NB4 (cell line): ENCODE measurements around the gene STX2.
A peak's percentile ranks its signal among the peaks of the same experiment; 100 is the strongest.

ENCODE experiments used
- DNase-seq: peaks from one replicate; pipeline ENCODE4 v3.0.0; 2010; ENCODE audit warnings: low read depth
- H3K4me3 ChIP-seq: one replicate; pipeline ENCODE4 v1.5.1; 2011; ENCODE audit warnings: mild to moderate bottlenecking, low read depth, low read length, moderate library complexity
- MYC ChIP-seq: IDR thresholded peaks from 2 replicates; pipeline ENCODE4 v1.6.1; 2011; ENCODE audit warnings: low read depth, low read length
- POLR2A ChIP-seq: IDR thresholded peaks from 2 replicates; pipeline ENCODE4 v1.6.1; 2011; ENCODE audit warnings: mild to moderate bottlenecking; ENCODE audit not compliant: insufficient read length; ENCODE audit errors: extremely low read depth
- TF ChIP-seq, protein P1 (sequence below): IDR thresholded peaks from one replicate; pipeline ENCODE4 v1.5.1; 2012; ENCODE audit warnings: low read depth, low read length
- TF ChIP-seq, protein P2 (sequence below): IDR thresholded peaks from 2 replicates; pipeline ENCODE4 v1.6.1; 2011; ENCODE audit warnings: low read depth, low read length

STX2 gene

DNA sequence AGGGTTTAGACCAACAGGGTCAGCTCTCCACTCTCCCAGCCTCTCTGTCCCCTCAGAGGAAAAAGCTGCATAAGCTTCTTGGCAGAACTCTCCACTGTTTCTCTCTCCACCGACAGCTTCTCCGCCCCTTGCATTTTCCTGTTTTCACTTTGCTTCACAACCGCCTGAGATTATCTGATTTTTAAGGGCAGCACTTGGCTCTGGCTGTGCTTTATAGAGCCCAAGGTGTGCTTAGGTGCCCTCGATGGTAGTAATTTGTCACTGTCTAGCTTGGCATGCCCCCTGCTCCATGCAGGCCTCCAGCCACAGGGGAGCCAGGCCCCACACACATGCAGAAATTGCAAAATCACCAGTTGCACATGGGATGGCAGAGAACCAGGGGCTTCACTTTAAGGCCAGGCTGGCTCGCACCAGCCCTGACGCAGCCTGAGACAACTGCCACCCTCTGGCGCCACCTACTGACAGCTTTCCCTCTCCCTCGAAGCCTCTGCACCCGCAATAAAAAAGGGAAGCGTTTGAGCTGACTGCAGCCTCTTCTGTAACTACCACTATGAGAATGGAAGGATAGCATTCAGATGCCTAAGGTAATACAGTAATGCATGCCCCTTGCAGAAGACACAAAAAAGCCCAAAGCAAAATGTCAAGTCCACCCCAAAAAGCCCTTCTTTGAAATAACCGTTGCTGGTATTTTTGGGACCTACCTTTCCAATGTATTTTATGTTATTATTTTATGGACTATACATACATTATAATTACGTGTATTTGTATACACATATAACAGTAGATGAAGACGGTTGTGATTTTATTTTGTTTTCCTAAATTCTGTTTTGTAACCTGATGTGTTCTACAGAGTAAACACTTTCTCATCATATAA is 90.9 kb downstream of the STX2 start:
- peak; percentile 54; the same call in 1 of the 2 replicates for TF ChIP-seq MYC
- TF ChIP-seq, protein P1, sequence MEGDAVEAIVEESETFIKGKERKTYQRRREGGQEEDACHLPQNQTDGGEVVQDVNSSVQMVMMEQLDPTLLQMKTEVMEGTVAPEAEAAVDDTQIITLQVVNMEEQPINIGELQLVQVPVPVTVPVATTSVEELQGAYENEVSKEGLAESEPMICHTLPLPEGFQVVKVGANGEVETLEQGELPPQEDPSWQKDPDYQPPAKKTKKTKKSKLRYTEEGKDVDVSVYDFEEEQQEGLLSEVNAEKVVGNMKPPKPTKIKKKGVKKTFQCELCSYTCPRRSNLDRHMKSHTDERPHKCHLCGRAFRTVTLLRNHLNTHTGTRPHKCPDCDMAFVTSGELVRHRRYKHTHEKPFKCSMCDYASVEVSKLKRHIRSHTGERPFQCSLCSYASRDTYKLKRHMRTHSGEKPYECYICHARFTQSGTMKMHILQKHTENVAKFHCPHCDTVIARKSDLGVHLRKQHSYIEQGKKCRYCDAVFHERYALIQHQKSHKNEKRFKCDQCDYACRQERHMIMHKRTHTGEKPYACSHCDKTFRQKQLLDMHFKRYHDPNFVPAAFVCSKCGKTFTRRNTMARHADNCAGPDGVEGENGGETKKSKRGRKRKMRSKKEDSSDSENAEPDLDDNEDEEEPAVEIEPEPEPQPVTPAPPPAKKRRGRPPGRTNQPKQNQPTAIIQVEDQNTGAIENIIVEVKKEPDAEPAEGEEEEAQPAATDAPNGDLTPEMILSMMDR = peak; percentile 91
- no peak for TF ChIP-seq POLR2A
- TF ChIP-seq, protein P2, sequence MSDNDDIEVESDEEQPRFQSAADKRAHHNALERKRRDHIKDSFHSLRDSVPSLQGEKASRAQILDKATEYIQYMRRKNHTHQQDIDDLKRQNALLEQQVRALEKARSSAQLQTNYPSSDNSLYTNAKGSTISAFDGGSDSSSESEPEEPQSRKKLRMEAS = peak; percentile 71
- peak; percentile 87 for DNase-seq
- no peak overlapping the region for H3K4me3 ChIP-seq

DNA sequence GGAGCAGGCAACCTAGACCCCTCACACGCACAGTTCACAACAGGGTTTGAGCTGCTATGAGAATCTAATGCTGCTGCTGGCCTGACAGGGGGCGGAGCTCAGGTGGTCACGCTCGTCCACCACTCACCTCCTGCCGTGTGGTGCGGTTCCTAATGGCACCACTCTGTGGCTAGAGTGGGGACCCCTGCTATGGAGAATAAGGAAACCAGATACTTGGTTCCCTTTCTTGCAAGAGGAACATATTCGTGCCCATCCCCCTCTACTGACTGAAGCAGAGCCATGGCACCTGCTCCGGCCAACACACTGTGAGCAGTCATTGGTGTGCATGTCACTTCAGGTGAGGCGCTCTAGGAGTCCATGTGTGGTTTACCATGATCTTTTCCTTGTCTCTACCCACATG is 92.5 kb downstream of the STX2 start:
- DNase-seq = no peak
- no peak for TF ChIP-seq POLR2A
- no peak for TF ChIP-seq MYC
- TF ChIP-seq, protein P1 = no peak
- TF ChIP-seq, protein P2 = no peak

DNA sequence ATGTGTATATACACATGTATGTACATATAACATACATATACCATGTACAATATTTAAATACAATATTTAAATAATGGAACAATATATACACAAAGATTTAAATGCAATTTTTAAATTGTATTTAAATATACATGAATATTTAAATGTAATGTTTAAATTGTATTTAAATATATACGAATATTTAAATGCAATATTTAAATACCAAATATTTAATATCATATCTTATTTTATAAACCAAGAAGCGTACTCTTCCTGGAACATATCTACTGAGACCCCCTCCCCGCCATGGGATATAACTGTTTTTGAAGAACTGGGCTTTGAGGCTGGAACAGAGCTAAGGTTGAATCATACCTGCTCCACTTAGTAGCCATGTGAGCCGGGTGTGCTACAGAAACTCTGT is 93.1 kb downstream of the STX2 start:
- no peak for DNase-seq
- no peak for TF ChIP-seq POLR2A
- TF ChIP-seq, protein P1 = no peak
- TF ChIP-seq, protein P2 = no peak
- no peak for TF ChIP-seq MYC
- no peak overlapping the region for H3K4me3 ChIP-seq

More for the DNA sequence above, 92.5 kb downstream of the STX2 start:
- H3K4me3 ChIP-seq = no peak overlapping the region

DNA sequence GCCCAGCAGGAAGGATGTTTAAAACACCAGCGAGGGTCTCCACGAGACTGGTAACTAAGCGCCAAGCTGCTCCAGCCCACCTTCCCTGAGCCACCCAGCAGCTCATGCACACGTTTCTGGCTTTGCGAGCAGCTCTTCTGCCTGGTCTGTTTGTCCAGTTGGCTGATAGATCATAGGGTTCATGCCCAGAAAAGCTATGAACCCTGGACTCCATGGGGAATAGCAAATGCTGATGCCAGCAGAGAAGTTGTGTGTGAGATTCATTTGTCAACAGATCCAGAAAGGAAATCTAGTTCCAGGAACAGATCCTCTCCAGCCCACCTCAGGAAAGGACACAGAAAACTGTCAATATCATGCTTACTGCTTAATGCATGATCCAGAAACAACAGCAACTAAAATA is 94.8 kb downstream of the STX2 start:
- TF ChIP-seq, protein P1 = no peak
- TF ChIP-seq, protein P2 = no peak
- TF ChIP-seq POLR2A = no peak
- TF ChIP-seq MYC = no peak
- H3K4me3 ChIP-seq = no peak overlapping the region
- DNase-seq = no peak

DNA sequence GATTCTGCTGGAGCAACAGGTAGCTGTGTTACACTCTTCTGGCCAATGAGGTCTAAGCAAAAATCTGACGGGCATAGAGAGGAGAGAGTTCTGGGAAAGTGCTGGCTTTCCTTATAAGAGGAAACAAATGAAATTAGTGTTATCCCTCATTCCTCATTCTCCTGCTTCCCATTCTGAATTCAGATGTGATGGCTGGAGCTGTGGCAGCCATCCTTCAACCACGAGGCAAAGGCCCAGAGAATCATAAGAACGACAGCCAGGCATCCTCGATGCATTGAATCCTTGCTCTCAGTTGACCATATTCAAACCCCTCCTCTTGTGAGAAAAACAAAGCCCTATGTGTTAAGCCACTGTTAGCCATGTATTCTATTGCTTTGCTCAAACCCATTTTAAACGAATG is 95.4 kb downstream of the STX2 start:
- no peak for DNase-seq
- no peak for TF ChIP-seq POLR2A
- TF ChIP-seq, protein P2 = no peak
- TF ChIP-seq MYC = no peak
- TF ChIP-seq, protein P1 = no peak
- no peak overlapping the region for H3K4me3 ChIP-seq
